GM10248 (cell line): ENCODE results near the gene NEGR1.

Experiments used
- CTCF ChIA-PET: fragments of 300-600 bp; sonication (Branson Sonifier 250); formaldehyde crosslinking; extraction: SDS; loops from one replicate; lab custom pipeline; 2021; ENCODE audit warnings: antibody characterized with exemption; lab: Yijun Ruan, JAX
- POLR2A ChIA-PET: fragments of 350-650 bp; sonication (Branson Sonifier 250); formaldehyde crosslinking; extraction: SDS; loops from one replicate; lab custom pipeline; 2020; ENCODE audit warnings: antibody characterized with exemption; lab: Yijun Ruan, JAX
- DNase-seq: peaks from one replicate; pipeline ENCODE4 v3.0.0; 2012; ENCODE audit errors: extremely low spot score
- TF ChIP-seq, protein P1 (sequence below): IDR thresholded peaks from 2 replicates; pipeline ENCODE4 v1.5.1; 2012; ENCODE audit warnings: mild to moderate bottlenecking, low read depth; ENCODE audit errors: extremely low read depth, missing control alignments, control extremely low read depth

Gene NEGR1

DNA sequence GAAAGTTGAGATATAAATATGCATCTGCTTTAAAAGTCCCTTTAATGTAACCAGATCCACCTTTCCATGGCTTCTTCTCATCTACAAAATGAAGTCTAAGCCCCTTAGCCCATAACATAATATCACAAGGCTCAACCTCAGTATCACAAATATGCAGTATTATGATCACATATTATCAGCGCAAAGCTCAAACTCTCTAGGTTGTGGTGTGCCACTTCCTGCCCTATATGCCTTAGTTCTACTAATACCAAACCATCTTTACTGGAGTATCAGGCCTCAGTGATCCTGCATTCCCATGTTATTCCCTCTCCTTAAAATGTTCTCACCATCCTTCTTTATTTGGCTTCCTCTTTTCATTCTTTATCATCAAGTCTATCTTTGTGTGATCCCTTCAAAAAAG lies 301.8 kb downstream of the NEGR1 start:
- DNase-seq: no peak
- POLR2A ChIA-PET: no interaction called here
- CTCF ChIA-PET: no interaction called here
- TF ChIP-seq, protein P1, sequence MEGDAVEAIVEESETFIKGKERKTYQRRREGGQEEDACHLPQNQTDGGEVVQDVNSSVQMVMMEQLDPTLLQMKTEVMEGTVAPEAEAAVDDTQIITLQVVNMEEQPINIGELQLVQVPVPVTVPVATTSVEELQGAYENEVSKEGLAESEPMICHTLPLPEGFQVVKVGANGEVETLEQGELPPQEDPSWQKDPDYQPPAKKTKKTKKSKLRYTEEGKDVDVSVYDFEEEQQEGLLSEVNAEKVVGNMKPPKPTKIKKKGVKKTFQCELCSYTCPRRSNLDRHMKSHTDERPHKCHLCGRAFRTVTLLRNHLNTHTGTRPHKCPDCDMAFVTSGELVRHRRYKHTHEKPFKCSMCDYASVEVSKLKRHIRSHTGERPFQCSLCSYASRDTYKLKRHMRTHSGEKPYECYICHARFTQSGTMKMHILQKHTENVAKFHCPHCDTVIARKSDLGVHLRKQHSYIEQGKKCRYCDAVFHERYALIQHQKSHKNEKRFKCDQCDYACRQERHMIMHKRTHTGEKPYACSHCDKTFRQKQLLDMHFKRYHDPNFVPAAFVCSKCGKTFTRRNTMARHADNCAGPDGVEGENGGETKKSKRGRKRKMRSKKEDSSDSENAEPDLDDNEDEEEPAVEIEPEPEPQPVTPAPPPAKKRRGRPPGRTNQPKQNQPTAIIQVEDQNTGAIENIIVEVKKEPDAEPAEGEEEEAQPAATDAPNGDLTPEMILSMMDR: no peak

DNA sequence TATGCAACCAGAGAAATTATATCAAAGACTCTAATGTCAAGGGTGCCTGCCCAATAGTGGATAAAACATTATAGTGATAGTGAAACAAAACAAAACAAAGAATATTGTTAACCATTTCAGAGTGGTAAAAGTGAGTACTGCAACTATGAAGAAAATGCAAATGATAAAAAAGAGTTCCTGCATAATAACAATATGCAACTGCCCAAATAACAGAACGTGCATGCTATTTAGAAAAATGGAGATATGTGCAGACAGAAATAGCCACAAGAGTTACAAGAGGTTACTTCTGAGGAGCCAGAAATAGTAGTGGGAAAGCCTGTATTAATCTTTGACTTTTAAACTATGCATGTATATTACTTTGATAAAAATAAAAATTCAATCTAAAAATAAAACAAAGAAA lies 302.5 kb downstream of the NEGR1 start:
- TF ChIP-seq, protein P1: no peak
- no peak for DNase-seq
- ChIA-PET CTCF (no interaction called here), POLR2A (no interaction called here)

DNA sequence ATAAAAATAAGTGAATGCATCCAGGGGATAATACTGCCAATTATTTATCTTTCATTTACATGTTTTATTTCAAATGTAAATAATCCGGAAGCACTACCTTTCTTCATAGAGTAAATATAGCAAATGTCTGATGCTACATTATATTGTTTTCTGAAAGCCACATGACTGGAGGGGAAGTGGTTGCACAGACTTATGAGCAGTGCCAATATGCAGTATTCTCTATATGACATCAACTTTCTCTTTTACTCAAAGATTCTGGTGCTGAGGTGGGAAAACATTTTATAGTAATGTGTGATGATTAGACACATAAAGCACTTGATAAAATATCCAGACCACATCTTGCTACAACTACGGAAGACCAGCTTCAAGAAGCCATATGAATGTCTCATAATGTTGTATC lies 314.7 kb downstream of the NEGR1 start:
- POLR2A ChIA-PET: no interaction called here
- TF ChIP-seq, protein P1: no peak
- DNase-seq: no peak
- CTCF ChIA-PET: no interaction called here

DNA sequence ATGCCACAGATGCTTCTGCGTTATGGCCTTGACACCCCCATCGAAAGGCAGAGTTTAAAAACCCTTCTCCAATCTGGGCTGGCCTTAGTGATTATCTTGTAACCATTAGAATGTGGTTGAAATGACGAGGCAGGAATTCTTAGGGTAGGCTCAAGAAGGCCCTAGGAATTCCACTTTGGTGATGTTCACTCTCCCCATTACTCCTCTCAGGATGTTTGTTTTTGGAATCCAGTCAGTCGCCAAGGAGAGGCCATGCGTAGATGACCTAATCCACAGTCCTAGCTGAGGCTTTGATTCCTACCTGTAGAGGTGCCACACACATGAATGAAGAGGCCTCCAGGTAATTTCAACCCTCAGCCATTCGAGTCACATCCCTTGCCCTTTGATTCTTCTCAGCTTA lies 318.2 kb downstream of the NEGR1 start:
- POLR2A ChIA-PET: no interaction called here
- no peak for DNase-seq

GRCh38 chr1:71956613-71957285 lies 325.6 kb downstream of the NEGR1 start:
- ChIA-PET CTCF (no interaction called here), POLR2A (no interaction called here)
- DNase-seq: no peak
- TF ChIP-seq, protein P1: no peak

More for the DNA sequence above, 318.2 kb downstream of the NEGR1 start:
- CTCF ChIA-PET: interaction anchor here (1.7 kb wide), 1 partner anchor 19 kb away, joined by 4 read pairs; no protein-coding TSS in a partner anchor
- TF ChIP-seq, protein P1: no peak

- ChIA-PET POLR2A (no interaction called here), CTCF (no interaction called here)
- TF ChIP-seq, protein P1: no peak
- DNase-seq: no peak
Measured at GRCh38 chr1:71950579-71950978, 331.8 kb downstream of the NEGR1 start.

DNA sequence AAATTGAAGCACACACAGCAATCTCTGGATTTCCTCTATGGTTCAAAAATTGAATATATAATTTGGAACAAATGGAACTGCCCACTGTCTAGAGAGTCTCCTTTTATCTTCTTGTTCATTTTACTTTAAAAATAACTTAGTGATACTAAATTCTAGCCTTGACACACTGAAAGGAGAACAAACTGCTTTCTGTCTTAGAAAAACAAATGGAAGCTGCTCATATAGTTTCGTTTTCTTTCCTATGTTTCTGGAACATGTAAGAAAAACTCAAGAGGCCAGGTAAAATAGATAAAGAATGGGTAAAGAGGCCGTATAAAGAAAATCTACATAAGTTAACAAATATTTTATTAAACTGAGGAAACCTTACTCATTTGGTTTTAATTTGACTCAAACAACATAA lies 332.7 kb downstream of the NEGR1 start:
- TF ChIP-seq, protein P1: no peak
- no peak for DNase-seq
- ChIA-PET CTCF (no interaction called here), POLR2A (no interaction called here)
